Mammary epithelial cell (primary cell): ENCODE results near the gene JPH4.

Experiments
- CTCF ChIP-seq, 2 donors: IDR thresholded peaks in 1 of 2; conservative IDR thresholded peaks in 1 of 2; 2 replicates each; pipeline ENCODE4 v1.5.1; 2011 to 2012; ENCODE audit warnings: inconsistent platforms in 2 of 2, low read length in 2 of 2, mild to moderate bottlenecking in 2 of 2, control low read depth in 1 of 2, low read depth in 1 of 2; ENCODE audit not compliant: insufficient read depth in 1 of 2; ENCODE audit errors: extremely low read depth in 1 of 2
- EZH2 ChIP-seq: IDR thresholded peaks from 2 replicates; pipeline ENCODE4 v1.6.1; 2012; ENCODE audit warnings: low read length, inconsistent platforms, borderline replicate concordance

- TF ChIP-seq CTCF (conservative IDR thresholded peaks at IDR 0.05 in 1 of 2, IDR thresholded peaks at IDR 0.05 in 1 of 2; ENCODE audit: extremely low read depth in 1 of 2, insufficient read depth in 1 of 2, low read depth in 1 of 2, low read length in 2 of 2) (no peak), EZH2 (no peak)
Measured at GRCh38 chr14:23622990-23623389, 44.4 kb upstream of the JPH4 start.
